CD4-positive, alpha-beta T cell treated with Interleukin-15 for 4 hours (primary cell): ENCODE data around the gene VEZT.

Experiments used
- DNase-seq: peaks from one replicate; pipeline ENCODE4 v3.0.0-alpha.2; 2020; ENCODE audit warnings: low spot score

VEZT gene

GRCh38 chr12:95200128-95200894 lies 17.3 kb upstream of the VEZT start:
- DNase-seq, result no peak

DNA sequence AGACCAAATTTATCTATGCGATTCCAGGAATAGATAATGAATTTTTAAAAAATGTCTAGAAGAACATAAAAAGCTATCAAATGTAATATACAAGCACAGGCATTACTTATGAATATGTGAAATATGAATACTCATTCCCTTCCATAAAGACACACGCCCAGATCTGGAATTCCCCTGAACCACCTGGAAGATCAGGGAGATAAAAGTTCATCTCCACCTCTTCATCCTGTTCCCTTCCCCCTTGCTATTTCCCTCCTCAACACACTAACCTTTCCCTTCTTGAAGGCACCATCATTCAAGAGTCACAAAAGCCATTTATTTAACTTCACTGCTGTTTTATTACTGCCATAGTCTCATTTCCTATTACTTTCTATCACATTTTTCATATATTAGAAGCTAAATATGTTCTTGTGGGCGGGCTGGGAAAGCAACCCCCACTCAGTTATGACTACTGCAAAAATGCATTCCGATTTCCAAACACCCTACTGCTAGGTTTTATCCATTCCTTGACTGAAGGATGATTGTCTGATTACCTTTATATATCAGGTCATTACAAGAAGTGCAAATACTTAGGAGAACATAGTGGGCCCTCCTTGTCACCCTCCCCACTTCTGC lies 16.4 kb upstream of the VEZT start:
- no peak for DNase-seq

- no peak for DNase-seq
These were observed 14.7 kb upstream of the VEZT start for GRCh38 chr12:95202691-95203486.

DNA sequence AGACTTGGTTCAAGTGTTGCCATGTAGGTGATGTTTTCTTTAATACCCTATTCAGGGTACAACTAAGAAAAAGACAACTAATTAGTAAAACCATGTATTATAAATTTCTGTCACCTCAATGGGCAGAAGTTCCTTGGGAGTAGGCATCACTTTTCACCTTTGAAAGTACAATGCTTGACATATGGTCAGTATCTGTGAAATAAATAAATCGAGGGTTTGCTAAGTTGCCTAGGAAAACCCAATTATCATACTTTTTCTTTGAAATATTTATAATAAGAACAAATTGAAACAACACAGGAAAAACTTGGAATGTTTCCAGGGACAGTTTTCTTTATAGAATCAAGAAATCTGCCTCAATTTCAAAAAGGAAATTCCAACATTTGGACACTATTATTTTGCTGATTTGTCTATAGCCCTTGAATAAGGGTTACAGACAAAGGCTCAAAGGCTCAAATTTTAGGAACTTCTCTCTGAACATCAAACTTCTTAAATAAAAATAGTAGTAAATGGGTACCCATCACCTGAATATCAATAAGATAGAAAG lies 14.0 kb upstream of the VEZT start:
- DNase-seq, result no peak

GRCh38 chr12:95204141-95204866 lies 13.3 kb upstream of the VEZT start:
- DNase-seq, result no peak

DNA sequence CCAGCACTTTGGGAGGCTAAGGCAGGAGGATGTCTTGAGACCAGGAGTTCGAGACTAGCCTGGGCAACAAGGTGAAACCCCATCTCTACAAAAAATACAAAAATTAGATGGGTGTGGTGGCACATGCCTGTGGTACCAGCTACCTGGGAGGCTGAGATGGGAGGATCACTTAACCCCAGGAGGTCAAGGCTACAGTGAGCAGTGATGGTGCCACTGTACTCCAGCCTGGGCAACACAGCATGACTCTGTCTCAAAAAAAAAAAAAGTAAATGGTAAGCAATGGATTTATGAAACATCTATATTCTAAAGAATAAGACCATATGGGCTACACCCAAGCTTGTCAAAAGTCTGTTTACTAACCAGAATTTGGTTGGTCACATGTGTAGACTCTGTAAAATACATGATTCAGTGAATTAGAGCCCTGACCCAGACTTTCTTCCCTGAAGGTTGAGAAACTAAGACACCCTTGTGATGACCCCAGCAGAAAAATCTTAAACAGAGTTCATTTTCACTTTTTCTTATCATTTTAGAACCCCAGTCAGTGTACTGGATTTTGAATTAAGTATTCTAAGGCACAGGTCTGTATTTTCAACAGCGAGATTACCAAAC lies 12.5 kb upstream of the VEZT start:
- DNase-seq, result no peak

DNA sequence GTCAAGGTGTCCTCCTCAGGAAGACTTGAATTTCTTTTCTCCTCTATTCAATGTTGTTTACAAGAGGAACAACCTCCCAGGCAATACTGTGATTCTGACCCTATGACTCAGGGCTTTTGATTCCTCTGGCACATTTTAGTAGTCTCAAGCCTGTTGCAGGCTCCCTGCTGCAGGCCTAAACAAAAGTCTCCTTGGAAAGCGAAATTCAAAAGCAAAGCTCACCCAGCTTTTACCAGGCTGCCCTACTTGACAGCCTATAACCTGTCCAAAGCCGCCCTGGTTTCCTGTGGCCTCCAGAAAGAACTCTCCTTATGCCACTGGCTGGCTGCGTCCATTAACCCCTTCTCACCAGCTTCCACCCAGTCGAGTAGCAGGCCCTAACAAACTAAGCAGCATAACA lies 11.9 kb upstream of the VEZT start:
- no peak for DNase-seq

- DNase-seq, result no peak
These were observed 10.7 kb upstream of the VEZT start for GRCh38 chr12:95206916-95207315.

- no peak for DNase-seq
These were observed 10.2 kb upstream of the VEZT start for GRCh38 chr12:95207407-95207806.

- no peak for DNase-seq
These were observed 8.9 kb upstream of the VEZT start for GRCh38 chr12:95208678-95209077.

- no peak for DNase-seq
These were observed 5.0 kb upstream of the VEZT start for GRCh38 chr12:95212586-95212985.

GRCh38 chr12:95213119-95213518 lies 4.5 kb upstream of the VEZT start:
- DNase-seq, result no peak

DNA sequence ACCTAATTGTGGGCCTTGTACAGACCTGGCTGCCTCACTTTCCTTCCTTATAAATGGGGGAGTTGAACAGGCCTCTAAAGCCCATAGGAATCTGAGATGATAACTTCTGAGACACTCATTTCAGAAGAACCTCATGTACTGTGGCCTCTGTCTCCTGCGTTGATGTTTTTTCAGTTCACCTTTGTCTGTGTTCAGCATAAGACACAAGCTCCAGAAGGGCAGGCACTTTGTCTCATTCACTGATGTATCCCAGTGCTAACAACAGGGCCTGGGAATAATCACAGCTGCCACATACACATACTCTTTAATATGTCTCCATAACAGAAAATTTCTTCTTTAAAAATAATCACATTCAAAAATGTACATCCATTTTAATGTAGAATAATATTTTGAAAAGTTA lies 3.7 kb upstream of the VEZT start:
- DNase-seq, result no peak

- DNase-seq, result no peak
These were observed 3.1 kb upstream of the VEZT start for GRCh38 chr12:95214466-95214865.

GRCh38 chr12:95215949-95216348 lies 1.7 kb upstream of the VEZT start:
- no peak for DNase-seq

DNA sequence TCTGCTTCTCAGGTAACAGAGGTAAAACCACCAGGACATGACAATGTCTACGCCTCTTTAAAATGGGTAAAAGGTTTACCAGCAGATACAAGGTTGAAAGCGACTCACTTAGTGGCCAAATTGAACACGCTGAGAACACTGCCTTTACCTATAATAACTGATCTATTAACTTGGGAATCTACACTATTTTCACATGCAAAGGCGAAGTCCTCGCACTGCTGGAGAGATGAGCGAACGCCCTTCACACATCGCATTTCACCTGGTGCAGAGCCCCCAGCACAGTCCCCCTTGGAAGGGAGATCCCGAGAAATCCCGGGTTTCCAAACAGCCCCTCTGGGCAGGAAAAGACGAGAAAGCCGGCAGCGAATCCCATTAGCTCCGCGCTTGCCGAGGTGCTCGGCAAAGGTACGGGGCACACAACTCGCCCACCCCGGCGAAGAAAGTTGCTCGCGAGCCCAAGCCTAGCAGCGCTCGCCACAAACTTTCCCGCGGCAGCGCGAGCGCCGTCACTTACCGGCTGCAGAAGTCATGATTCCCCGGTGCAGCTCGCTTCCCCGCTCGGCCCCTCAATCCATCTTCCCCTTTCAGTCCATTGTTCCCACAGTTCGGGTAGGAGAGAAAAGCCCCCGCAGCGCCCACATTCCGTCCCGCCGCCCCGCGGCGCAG lies 763 bp upstream of the VEZT start:
- peak; percentile 3 for DNase-seq

- peak; percentile 42 for DNase-seq
These were observed 835 bp downstream of the VEZT start for GRCh38 chr12:95218150-95219133.

DNA sequence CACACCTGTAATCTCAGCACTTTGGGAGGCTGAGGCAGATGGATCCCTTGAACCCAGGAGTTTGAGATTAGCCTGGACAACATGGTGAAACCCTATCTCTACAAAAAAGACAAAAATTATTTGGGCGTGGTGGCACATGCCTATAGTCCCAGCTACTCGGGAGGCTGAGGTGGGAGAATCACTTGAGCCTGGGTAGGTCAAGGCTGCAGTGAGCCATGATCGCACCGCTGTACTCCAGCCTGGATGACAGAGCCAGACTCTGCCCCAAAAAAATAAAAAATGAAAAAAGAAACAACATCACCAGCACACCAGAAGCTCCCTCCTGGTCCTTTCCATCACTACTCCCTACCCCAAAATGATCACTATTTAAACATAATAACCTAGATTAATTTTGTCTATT lies 2.6 kb downstream of the VEZT start:
- DNase-seq, result no peak

DNA sequence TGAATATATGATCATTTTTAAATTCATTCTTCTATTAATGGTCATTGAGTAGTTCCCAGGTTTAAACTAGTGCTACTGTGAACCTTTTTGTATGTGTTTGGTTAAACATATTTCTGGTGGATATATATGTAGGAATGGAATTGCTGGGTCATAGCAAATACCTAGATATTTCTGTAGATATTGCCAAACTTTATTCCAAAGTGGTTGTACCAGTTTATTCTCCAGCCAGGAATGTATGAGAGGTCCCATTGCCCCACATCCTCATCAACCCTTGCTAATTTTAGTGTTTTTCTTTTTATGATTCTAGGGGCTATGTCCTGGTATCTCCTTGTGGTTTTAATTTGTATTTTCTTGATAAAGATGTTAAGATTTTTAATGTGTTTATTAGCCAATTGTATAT lies 3.1 kb downstream of the VEZT start:
- no peak for DNase-seq
